Activated CD8-positive, alpha-beta memory T cell treated with anti-CD3 and anti-CD28 coated beads, Interleukin-2, amount 50 U/mL, for 4 hours (primary cell): ENCODE results near the gene ATP5MC3.
A peak's percentile ranks its signal among the peaks of the same experiment; 100 is the strongest.

Experiments used
- DNase-seq: peaks from one replicate; pipeline ENCODE4 v3.0.0-alpha.2; 2020

The ATP5MC3 gene

DNA sequence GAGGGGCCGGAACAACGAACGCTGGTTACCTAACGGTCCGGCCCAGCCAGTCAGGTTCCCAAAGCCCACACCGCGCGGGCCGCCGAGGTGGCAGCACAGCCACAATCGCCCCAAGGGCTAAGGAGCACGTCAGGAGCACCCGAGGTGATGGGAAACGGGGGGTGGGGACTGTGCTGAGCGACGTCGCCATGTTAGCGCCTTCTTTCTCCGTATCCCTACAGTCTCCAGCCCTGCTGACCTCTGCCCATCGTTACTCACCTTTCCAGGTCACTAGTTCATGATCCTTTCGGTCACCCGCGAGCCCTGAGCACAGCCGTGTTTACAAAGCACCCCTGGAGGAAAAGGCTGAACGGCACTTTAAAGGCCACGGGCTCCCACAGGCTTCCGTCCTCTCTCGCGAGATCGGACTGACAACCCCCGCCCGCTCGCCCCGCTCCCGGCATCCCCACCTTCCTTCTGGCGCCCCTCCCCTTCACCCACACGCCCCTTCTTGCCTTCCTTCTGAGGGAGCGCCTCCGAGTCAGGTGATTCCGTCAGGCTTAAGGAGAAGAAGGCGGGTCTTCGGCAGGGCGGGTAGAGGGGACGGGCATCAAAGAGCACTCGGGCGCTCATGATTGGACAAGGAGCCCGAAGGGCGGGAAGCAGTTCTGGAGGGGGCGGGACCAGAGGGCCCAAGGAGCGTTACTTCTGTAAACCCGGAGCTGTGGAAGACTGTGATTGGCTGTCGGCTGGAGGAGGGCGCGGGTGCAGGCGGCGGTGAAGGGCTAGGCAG, 13.5 kb downstream of the ATP5MC3 start, which contains the start of gene ATF2:
TSS of gene ATF2 (minus strand) at position 412 of the 772 bp plus-strand sequence. CDS start 31,760 bp downstream, outside the sequence.
- DNase-seq: peak; percentile 95

DNA sequence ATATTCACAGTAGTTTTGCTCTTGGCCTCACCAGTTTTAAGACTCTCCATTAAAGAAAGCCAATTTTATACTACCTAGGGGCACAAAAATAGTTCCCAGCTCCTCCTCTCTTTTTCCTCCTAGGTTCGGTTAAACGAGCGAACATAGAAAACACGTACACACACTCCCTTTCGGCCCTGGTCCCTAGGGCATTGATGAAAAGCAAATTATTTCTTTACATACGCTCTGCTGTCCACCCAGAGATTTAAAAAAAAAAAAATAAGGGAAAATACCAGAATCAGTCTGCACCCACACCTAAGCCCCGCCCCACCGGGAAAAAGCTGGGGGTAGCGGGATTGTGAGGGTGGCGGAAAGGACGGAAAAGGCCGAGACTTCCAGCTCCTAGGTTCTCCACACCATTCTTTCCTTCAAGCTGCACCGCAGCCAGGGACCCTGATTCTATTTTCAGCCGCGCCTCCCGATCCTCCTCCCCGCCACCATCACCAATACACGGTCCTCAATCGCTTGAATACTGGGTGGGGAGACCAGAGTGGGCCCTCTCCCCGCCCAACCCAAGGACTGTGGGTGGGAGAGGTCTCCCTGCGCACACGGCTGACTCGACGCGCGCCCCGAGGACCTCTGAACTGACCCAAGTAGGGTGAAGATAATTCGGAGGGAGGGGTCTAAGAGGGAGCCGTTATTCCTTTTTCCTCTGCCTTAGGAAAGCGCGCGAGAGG, 14.3 kb downstream of the ATP5MC3 start:
- DNase-seq: peak; percentile 16

DNA sequence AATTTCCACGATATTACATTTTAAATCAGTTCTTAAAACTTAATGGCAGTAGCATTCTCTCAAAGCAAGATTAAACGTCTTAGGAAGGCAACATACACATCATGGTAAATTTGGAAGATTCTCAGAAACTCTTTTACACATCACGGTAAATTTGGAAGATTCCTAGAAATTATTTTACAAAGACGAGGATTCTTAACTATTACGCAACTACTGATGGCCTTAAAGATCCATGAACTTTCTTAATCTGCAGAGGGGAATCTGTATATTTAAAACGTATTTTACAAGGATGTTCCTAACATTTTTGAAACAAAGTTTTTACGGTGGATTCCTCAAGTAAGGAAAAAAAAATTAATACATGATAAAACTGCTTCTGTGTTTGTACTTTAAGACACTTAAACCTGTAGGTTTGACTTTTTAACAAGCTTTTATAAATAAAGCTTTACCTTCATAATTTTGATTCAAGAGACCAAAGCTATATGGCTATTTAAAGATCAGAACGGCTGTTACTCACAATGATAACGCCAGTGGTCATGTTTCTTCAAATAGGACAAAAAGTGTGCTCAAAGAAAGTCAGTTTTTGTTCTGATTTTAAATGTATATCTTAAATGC, 15.2 kb downstream of the ATP5MC3 start:
- DNase-seq: no peak

DNA sequence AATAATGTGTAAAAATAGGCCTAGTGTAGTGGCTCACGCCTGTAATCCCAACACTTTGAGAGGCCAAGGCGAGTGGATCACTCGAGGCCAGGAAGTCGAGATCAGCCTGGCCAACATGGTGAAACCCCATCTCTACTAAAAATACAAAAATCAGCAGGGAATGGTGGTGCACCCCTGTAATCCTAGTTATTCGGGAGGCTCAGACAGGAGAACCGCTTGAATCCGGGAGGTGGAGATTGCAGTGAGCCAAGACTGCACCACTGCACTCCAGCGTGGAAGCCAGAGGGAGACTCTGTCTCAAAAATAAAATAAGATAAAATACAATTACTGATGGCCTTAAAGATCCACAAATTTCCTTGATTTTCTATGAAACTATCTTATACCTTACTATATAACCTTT, 17.3 kb downstream of the ATP5MC3 start:
- DNase-seq: no peak

DNA sequence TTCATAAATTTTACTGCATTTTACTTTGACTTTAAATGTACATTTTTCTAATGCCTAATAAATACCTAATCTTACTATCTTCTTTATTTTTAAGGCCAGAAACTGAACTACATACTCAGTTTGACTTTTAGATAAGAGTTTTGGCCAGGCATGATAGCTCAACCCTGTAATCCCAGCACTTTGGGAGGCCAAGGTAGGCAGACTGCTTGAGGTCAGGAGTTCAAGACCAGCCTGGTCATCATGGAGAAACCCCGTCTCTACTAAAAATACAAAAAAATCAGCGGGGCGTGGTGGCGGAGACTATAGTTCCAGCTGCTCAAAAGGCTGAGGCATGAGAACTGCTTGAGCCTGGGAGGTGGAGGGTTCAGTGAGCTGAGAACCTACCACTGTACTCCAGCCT, 22.6 kb downstream of the ATP5MC3 start:
- no peak for DNase-seq

DNA sequence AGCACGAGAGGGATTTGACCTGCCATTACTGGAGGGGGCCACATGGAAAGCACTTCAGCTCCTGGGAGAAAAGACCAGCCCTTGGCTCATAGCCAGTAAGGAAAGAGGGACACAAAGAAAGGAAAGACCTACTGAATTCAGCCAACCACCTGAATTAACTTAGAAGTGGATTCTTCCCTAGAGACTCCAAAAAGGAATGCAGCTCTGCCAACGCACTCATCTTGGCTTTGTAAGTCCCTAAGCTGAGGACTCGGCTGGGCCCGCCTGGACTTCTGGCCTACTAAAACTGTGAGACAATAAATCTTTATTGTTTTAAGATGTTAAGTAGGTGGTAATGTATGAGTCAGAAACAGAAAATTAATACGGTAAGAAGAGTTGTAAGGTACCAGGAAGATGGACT, 25.0 kb downstream of the ATP5MC3 start:
- DNase-seq: no peak

DNA sequence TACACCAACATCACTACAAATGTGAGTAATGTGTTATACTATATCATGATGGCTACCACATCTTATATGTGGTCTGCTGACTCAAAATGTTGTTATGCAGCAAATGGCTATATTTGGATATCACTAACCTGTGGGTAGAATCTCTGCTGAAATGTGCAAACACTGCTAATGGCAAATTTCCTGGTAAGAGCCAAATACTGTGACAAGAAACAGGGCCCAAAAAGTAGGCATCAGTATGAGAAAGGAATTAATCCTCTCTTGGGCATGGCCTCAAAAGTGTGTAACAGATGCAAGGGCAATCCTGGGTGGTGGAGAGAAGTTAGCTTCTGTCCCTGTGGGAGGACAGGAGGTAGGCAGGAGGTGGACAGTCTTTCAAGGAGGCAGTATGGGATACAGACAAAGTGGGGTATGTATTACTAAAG, 26.8 kb downstream of the ATP5MC3 start:
- no peak for DNase-seq

DNA sequence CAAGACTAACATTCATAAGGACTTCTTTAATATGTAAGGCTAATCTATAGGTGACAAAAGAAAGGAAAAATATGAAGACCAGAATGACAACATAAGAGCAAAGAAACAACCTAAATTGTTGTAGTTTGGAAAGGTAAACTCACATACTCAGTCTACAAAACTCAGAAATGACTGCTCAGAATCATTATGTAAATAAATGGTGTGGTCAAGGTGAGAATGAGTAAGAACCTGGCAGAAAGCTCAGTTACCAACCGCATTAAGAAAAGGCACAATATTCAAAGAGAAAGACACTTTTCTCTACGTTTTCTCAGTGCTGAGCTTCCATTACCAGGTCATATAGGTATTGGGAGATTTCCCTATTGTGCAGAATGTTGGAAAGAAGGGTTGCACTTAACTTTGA, 29.3 kb downstream of the ATP5MC3 start:
- no peak for DNase-seq

DNA sequence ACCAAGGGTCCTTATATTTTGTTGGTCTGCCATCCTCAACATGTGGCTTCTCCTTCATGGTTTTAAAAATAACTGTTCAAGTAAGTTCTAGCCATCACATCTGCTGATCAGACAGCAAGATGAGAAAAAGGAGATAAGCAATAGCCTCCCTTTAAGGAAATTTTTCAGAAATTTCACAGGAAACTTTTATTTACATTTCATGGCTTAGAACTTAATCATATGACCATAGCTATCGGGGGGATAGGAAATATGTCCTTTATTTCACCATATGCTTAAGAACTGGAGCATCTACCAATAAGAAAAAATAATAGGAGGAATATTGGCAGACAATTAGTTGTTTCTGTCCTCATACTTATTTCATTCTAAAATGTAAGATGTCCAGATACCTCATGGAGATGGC, 29.7 kb downstream of the ATP5MC3 start:
- DNase-seq: no peak

DNA sequence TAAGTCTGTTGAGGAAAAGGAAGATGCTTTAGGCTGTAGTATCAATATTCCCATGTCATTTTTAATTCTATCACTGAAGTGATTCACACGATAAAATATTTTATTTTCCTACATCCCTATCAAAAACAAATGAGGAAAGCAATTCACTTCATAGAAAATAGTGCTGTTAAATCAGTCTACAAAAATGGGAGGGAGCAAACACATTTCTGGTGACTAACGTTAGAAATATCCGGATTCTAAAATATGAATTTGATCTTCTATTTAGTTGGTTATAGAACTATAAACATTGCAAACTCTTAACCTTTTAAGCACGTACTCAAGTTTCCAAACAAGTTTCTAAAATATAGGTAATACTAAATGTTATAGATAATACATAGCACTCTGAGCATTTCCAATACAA, 34.3 kb downstream of the ATP5MC3 start:
- no peak for DNase-seq

DNA sequence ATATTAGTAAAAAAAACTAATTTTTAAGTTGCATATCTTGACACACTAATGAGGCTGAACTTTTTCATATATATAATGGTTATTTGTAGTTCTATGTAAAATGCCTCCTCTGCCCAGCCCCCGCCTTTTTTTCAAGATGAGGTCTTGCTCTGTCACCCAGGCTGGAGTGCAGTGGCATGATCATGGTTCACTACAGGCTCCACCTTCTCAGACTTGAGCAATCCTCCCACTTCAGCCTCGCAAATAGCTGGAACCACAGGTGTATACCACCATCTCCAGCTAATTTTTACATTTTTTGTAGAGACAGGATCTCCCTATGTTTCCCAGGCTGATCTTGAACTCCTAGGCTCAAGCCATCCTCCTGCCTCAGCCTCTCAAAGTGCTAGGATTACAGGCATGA, 37.8 kb downstream of the ATP5MC3 start:
- DNase-seq: no peak

DNA sequence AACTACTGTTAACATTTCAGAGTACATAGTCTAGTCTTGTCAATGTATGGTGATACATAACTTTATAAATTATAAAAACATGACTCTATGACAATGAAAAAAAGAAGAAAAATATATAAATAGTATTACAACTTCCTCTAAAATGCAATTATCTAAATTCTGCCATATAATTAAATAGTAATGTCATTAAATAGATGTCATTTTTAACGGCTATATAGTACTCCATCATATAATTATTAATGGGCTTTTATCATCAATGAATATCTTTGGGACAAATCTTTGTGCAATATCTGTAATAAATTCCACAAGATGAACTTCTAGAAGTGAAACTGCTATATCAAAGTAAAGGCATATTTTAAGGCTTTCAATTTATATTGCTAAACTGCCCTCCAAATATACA, 38.3 kb downstream of the ATP5MC3 start:
- no peak for DNase-seq

DNA sequence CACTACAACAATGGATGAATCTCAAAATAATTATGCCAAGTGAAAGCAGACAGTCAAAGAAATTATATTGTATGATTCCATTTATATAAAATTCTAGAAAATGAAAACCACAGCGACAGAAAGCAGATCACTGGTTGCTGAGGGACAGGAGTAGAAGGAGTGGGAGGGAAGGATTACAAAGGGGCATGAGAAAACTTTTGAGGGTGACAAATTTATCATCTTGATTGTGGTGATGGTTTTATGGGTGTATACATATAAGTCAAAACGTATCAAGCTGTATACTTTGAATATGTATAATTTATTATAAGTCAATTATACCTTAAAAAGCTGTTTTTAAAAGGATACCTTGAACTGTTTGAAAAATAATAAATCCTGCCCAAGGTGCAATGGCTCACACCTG, 41.2 kb downstream of the ATP5MC3 start:
- no peak for DNase-seq

DNA sequence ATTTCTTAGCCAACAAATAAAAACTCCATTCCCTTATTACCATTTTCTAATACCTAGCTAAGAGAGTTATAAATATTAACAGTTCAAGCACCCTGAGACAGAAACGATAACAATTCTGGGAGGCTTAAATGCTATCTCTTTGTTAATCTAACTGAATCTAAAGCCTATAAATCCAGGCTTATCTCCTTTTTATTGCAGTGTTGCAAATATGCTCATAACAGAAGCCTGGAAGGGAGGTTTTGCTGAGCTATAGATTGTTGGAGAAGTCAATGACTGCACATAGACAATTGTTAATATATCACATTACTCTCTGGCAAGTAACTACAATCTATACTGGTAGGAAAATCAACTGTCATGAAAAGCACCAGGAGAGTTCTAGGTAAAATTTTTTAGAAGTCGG, 43.7 kb downstream of the ATP5MC3 start:
- DNase-seq: no peak

DNA sequence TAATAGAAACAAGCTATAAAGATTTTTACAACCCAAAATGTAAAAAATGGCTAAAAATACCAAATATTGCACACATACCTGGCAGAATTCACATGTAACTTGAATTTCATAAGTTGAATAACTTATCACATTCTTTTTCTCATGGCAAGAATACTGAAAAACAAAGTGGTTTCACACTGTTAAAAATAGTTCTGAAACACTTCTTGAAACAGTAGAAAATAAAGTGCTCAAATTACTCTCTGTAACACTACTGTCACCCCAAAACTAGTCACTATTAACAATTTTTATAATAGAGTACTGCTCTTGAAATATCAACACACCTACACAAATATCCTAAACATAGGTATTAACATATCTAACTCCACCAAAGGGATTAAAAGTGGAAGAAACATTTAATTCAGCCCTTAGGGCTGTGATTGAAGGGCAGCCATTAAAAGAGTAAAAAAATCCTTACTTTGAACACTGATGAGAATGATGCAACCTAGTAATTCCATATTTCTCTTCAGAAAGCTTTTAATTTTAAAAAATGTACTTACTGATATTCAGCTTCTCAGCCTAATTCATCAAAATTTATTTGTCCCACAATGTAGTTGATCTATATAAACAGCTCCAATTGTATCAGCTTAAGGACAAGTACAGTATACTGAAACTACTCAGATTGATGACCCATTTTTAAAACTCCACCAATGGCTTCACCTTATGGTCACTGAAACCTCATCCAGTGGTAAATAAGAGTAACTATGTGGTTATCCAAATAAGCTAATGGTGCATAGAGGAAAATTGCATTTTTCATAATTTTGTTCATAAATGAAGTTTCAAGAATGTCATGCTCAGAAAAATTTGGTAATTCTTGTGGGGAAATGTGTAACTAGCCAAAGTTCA, 44.9 kb downstream of the ATP5MC3 start:
- no peak for DNase-seq

DNA sequence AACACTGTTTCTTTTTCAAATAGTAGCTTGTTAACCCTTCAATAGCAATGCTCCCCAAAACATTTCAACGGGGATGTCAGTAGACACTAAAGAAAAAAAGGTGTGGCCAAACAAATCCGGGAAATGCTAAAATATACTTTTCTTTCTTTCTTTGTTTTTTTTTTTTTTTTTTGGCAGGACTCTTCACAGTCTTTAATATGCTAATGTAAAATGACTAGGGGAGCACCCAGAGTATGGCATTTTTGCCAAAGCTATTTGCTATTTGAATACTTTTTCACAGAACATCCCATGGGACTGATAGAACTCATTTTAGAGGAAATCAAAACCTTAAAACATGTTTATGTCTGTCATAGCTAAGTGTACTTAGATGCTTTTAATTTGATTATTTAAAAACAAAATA, 45.6 kb downstream of the ATP5MC3 start:
- no peak for DNase-seq

DNA sequence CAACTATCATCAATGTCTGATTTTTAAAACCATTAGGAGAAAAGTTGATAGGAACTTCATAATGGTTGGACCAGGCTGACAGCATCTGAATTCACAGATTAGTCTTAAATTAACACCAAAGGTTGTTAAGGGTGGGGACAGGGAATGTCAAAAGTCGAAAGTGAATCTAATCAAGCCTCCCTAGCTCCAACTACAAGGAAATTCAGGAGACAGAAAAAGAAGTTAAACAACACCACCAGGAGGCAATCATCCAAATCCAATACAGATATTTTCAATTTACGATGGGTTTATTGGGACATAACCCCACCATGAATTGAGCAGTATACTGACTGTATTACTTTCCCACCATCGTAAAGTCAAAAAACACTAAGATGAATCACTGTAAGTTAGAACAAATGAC, 46.3 kb downstream of the ATP5MC3 start:
- no peak for DNase-seq

DNA sequence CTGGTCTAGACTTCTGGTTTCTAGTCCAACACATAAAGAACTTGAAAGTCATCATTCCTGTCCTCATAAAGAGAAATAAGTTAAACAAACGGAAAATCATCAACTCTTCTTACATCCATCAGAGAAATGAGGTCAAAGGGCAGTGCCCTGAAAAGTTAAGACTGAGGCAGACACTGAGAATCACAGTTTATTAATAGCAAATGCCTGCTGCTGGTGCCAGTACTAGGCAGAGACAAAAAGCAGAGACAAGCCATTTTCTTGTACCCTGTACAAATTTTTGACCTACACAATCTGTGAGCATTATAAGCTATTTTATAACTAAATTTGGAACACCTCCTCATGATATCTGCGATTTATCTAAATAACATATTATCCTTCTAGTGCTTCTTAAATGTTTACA, 50.3 kb downstream of the ATP5MC3 start:
- no peak for DNase-seq

DNA sequence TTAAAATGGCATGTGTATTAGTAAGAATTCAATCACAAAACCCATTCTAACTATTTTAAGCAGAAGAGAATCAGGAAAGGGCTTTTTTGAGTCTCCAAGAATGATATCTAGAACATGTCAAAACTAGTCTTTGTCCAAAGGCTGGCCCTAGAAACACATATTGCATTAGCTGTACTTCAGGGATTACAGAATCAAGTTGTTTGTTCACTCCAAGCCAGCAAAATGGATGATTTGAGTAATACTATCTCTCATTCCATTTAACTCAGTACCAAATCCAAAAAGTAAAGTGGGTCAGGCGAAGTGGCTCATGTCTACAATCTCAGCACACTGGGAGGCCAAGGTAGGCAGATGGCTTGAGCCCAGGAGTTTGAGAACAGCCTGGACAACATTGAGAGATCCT, 54.8 kb downstream of the ATP5MC3 start:
- DNase-seq: no peak
